Kidney tubule cell (primary cell): Measurements from ENCODE around the gene SLC4A7.
"Not testable (repeated sequence)": the region's sequence is repeated elsewhere in the genome, so short reads cannot be mapped to it uniquely, and the experiment has no call there.

Experiments
- DNase-seq: peaks from one replicate; pipeline ENCODE4 v3.0.0-alpha.2; 2018; ENCODE audit warnings: low spot score

Gene SLC4A7

GRCh38 chr3:27358372-27358771 is 125.8 kb downstream of the SLC4A7 start:
- DNase-seq: no peak

GRCh38 chr3:27357665-27358258 is 126.4 kb downstream of the SLC4A7 start:
- peak; percentile 51 for DNase-seq

- no peak for DNase-seq
Measured at GRCh38 chr3:27356976-27357375, 127.2 kb downstream of the SLC4A7 start.

GRCh38 chr3:27354588-27355203 is 129.5 kb downstream of the SLC4A7 start:
- no peak for DNase-seq

DNA sequence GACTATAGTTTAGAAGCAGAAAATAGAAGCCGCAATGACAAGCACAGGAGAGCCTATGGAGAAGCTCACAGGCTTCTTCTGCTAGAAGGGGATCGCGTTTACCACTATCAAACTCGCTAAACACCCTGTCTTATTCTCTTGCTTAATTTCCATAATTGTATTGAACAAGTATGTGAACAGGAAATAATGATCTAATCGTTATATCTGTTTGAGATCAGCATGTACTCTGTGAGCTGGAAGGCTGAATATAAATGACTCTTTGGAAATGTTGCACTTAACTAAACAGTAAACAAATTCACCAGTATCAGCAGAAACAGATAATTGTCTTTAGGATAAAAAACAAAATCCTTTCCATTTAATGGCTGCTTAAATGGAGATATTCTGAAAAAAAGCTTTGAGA is 130.0 kb downstream of the SLC4A7 start:
- DNase-seq: no peak

GRCh38 chr3:27353221-27353620 is 131.0 kb downstream of the SLC4A7 start:
- no peak for DNase-seq

DNA sequence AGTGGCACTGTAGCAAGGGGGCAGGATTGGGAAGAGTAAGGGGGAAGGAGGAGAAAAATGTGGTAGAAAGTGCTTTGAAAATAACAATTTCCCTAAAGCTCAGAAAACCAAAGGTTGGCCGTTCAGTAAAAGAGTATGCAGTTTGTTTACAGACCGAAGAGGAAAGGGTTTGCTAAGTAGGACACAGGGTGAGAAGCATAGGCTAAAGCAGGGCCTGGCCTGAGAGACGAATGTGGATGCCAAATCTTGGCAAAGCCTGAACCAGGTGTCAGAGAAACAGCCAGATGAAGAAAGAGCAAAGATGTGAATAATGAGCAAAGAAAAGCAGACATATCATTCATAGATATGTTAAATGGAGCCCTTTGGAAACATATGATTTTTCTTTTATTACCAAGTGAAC is 132.1 kb downstream of the SLC4A7 start:
- DNase-seq: no peak

GRCh38 chr3:27349832-27350231 is 134.4 kb downstream of the SLC4A7 start:
- DNase-seq: no peak

- no peak for DNase-seq
Measured at GRCh38 chr3:27345959-27346865, 138.0 kb downstream of the SLC4A7 start.

DNA sequence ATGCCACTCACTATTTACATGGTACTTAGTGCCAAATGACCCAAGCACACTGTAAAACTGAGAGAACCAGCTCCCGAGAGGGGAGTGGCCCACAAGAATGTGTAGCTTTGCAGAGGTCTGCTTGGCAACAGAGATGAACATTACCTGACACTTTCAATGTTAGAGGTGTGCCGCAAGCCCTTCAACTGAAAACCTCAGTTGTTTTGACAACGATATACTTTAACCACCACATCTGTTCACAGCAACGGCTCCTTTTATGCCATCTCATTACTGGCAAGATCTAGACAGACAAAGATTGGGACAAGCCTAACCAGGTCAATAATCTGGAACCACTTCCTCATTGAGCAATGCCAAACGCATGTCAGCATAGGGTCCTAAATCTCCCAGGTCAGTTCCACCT is 138.7 kb downstream of the SLC4A7 start:
- DNase-seq: peak; percentile 24

DNA sequence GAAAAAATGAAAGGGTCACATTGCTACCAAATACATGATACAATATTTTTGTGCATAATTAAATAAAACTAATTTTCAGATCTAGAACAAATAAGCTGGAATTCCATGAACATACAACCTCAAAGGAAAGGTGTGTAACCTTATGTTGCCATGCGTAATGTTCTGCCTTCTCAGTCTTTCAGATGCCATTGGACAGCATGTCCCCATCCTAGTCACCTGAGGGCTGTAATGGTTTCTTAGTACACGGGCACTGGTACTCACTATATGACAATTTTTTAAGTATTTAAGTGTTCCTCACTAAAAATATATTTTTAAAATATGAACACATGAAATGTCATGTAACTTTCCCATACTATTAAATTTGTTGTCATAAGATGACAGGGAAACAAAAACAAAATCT is 139.1 kb downstream of the SLC4A7 start:
- no peak for DNase-seq

GRCh38 chr3:27344192-27344591 is 140.0 kb downstream of the SLC4A7 start:
- no peak for DNase-seq

DNA sequence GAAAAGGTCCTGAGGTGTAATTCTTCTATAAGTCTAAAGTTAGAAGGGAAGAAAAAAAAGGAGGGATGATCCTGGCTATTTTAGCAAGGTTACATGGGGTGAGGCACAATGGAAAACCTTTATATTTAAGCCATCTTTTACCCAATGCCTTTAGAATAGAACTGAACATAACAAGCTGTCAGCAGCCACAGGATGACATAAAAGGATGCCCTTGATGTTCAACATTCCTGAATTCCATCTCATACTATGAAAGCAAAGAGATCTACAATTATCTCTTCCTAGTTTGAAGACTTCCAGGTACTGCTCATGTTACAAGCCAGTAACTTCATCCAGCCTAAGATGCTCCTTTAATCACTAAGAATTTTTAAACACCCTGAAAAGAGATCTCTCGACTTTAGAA is 141.9 kb downstream of the SLC4A7 start:
- no peak for DNase-seq

DNA sequence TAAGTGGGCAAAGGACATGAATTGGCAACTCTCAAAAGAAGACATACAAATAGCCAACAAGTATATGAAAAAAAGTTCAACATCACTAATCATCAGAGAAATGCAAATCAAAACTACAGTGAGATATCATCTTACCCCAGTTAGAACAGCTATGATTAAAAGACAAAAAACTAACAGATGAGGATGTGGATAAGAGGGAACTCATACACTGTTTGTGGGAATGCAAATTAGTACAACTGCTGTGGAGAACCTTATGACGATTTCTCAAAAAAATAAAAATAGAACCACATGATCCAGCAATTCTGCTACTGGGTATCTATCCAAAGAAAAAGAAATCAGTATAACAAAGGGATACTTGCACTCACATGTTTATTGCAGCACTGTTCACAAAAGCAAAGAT is 143.7 kb downstream of the SLC4A7 start:
- no peak for DNase-seq

- no peak for DNase-seq
Measured at GRCh38 chr3:27335571-27335970, 148.6 kb downstream of the SLC4A7 start.

DNA sequence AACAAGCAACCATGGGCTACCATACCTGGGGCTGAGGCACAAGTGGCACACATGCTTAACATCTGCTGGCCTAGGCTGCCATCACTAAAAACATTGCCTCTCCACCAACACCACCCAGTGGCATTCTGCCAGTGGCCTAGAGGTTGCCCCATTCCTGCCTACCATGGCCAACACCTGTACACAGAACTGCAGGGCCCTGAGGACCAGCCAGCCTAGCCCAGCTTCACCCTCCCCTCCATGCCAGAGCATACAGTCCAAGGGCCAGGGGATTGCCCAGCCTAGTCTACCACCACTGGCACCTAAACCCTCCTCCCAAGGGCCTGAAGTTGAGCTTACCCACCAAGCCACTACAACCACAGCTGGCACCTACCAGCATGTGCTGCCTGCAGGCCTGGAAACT is 150.3 kb downstream of the SLC4A7 start:
- DNase-seq: no peak

GRCh38 chr3:27328982-27329762 is 155.0 kb downstream of the SLC4A7 start:
- not testable (repeated sequence) for DNase-seq

DNA sequence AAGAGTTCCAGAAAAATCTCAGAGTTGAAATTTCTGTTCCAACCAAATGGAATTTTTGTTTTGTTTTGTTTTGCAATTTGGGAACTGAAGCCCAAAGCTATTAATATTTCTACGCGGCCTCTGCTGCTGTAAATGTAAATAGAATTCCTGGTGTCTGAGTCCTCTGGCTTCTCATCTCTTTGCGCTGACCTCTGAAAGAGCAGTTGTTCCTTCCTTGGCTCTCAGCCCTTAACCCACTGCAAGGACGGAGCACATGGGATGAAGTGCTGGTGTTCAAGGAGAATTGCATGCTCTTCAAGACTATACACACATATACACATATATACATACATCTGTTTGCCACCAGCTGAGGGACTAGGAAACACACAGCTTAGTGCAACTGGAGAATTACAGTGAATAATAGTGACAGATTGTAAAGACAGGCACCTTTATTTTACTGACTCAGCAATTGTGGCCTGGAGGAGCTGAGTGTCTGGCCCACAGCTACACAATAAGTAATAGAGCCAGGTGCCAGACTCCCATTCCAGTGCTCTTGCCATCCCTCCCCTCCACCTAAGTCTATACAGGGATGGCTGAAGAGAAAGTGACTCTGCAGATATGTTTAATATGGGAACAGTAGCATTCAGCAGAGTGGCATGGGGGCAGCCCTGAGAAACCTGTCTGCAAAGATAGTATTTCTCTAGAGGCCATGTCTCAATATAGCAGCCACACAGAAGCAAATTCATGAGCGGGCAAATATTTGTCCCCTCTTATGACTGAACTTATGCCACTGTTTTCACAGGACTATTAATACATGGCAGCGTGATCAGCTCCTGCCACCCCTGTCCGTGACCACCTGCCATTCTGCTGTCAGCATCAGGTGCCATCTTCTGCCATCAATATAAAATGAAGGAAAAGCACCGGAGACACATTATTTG is 157.3 kb downstream of the SLC4A7 start:
- no peak for DNase-seq

GRCh38 chr3:27326202-27326601 is 158.0 kb downstream of the SLC4A7 start:
- no peak for DNase-seq

GRCh38 chr3:27325419-27325818 is 158.8 kb downstream of the SLC4A7 start:
- DNase-seq: no peak

DNA sequence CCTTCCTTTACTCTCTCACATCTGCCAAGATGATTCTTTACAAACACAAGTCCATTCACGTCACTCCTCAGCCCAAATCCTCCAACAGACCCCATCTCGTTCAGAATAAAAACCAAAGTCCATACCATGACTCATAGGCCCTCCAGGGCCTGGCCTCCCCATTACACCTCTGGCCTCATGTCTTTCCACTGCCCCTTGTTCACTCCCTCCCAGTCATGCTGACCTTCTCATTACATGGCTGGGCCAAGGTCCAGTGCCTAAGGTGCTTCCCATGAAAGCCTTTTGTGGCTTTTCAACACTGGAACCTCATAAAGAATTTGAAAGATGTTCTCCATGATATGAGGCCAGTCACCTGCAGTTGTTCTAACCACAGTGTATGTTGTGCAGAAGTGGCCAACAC is 159.5 kb downstream of the SLC4A7 start:
- no peak for DNase-seq
